ENCODE data around the gene PKDCC. TPM values are rescaled to one million over a fixed set of nuclear protein-coding genes. Genes with fewer than 3 reads are reported as not detected.

PKDCC gene
- total and polyA plus RNA-seq, 2 of the 13 experiments (the other 11 are each of a cell fraction or from before 2014, with no cell fraction given): 52.6 to 58.8 TPM

DNA sequence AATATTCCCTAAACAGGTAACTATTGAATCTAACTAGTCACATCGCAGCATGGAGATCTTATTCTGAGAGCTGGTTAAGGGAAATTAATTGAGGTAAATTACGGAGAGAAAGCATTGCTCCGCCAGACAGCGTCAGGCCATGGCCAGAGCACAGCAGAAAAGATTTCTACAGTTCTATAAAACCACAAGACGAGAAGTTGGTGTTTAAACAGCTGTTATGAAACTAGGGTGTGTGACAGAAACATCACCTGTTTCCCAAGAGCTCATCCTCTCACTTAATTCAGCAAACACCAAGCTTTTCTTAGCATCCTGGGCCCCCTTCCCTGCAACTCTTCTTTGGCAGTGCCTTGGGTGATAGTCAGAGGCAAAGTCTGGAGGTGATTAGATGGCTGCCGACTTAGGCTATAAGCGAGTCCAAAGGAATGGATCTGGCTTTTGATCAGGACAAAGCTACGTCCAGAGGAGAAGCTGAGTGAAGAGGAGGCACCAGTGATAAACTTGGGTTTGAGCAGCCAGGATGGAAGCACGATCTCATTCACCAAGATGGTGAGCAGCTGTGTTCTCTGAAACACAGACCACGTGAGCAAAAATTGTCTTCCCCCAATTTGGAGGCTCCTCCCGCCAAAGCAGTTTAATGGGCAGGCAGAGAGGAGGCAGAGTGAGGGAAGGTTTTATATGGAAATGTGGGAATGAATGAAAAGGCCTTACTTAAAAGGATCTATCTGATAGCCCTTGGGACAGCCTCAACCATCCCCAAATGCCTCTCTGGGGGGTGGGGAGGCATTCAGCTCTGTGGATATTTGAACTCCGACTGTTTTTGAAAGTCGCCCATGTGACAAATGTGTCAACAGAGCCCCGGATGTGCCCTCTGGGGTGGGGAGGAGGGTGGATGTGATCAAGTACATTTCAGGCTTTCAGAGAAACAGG is 57.8 kb downstream of the PKDCC start (continued):
- TF ChIP-seq, protein P1, sequence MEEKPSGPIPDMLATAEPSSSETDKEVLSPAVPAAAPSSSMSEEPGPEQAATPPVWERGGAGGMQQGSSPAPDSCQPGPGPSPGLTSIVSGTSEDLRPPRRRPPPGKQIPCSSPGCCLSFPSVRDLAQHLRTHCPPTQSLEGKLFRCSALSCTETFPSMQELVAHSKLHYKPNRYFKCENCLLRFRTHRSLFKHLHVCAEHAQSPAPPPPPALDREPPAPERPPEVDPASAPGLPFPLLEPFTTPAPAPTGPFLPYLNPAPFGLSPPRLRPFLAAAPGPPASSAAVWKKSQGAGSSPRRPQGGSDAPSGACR (CRISPR knock-in tag; IDR thresholded peaks at IDR 0.05): peak; percentile 70
- TF ChIP-seq STAG1 (CRISPR knock-in tag; IDR thresholded peaks at IDR 0.05) (peak; percentile 42), THYN1 (CRISPR knock-in tag; IDR thresholded peaks at IDR 0.05; ENCODE audit: borderline replicate concordance, low read depth) (no peak), ZMYM2 (CRISPR knock-in tag; IDR thresholded peaks at IDR 0.05) (0 out of 2 replicates have a peak, but pooled peaks have one; percentile 16), ZNF33A (CRISPR knock-in tag; IDR thresholded peaks at IDR 0.05; ENCODE audit: borderline replicate concordance) (no peak), POLR2AphosphoS5 (IDR thresholded peaks at IDR 0.05; ENCODE audit: low read depth, low read length) (no peak; the same call in 1 of the 2 replicates), ZNF121 (CRISPR knock-in tag; IDR thresholded peaks at IDR 0.05) (no peak), PHF21A (CRISPR knock-in tag; IDR thresholded peaks at IDR 0.05) (peak; percentile 79), ZNF614 (CRISPR knock-in tag; IDR thresholded peaks at IDR 0.05; ENCODE audit: borderline replicate concordance) (peak; percentile 91), SYNCRIP (IDR thresholded peaks at IDR 0.05; ENCODE audit: insufficient read depth, low read depth, low read length) (no peak), ZBTB39 (CRISPR knock-in tag; IDR thresholded peaks at IDR 0.05) (no peak), ZNF451 (CRISPR knock-in tag; IDR thresholded peaks at IDR 0.05) (no peak), TCF7 (IDR thresholded peaks at IDR 0.05; ENCODE audit: low read depth) (peak; percentile 93), SETDB1 (CRISPR knock-in tag; IDR thresholded peaks at IDR 0.05; ENCODE audit: borderline replicate concordance) (no peak), ZNF18 (CRISPR knock-in tag; IDR thresholded peaks at IDR 0.05; ENCODE audit: insufficient replicate concordance) (no peak), ADNP (CRISPR knock-in tag; IDR thresholded peaks at IDR 0.05) (no peak)
- TF ChIP-seq, protein P2, sequence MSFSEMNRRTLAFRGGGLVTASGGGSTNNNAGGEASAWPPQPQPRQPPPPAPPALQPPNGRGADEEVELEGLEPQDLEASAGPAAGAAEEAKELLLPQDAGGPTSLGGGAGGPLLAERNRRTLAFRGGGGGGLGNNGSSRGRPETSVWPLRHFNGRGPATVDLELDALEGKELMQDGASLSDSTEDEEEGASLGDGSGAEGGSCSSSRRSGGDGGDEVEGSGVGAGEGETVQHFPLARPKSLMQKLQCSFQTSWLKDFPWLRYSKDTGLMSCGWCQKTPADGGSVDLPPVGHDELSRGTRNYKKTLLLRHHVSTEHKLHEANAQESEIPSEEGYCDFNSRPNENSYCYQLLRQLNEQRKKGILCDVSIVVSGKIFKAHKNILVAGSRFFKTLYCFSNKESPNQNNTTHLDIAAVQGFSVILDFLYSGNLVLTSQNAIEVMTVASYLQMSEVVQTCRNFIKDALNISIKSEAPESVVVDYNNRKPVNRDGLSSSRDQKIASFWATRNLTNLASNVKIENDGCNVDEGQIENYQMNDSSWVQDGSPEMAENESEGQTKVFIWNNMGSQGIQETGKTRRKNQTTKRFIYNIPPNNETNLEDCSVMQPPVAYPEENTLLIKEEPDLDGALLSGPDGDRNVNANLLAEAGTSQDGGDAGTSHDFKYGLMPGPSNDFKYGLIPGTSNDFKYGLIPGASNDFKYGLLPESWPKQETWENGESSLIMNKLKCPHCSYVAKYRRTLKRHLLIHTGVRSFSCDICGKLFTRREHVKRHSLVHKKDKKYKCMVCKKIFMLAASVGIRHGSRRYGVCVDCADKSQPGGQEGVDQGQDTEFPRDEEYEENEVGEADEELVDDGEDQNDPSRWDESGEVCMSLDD (CRISPR knock-in tag; IDR thresholded peaks at IDR 0.05; ENCODE audit: borderline replicate concordance): no peak
- TF ChIP-seq, protein P3, sequence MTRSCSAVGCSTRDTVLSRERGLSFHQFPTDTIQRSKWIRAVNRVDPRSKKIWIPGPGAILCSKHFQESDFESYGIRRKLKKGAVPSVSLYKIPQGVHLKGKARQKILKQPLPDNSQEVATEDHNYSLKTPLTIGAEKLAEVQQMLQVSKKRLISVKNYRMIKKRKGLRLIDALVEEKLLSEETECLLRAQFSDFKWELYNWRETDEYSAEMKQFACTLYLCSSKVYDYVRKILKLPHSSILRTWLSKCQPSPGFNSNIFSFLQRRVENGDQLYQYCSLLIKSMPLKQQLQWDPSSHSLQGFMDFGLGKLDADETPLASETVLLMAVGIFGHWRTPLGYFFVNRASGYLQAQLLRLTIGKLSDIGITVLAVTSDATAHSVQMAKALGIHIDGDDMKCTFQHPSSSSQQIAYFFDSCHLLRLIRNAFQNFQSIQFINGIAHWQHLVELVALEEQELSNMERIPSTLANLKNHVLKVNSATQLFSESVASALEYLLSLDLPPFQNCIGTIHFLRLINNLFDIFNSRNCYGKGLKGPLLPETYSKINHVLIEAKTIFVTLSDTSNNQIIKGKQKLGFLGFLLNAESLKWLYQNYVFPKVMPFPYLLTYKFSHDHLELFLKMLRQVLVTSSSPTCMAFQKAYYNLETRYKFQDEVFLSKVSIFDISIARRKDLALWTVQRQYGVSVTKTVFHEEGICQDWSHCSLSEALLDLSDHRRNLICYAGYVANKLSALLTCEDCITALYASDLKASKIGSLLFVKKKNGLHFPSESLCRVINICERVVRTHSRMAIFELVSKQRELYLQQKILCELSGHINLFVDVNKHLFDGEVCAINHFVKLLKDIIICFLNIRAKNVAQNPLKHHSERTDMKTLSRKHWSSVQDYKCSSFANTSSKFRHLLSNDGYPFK (CRISPR knock-in tag; IDR thresholded peaks at IDR 0.05; ENCODE audit: borderline replicate concordance): peak; percentile 56; the same call in 1 of the 2 replicates

Data from HepG2 (cell line).